Transverse colon (tissue), 4 donors: Measurements from ENCODE around the gene NOXO1. TPM values are rescaled to one million over a fixed set of nuclear protein-coding genes. Genes with fewer than 3 reads are reported as not detected.

ENCODE experiments used
- DNase-seq: peaks from one replicate; pipeline ENCODE4 v3.0.0-alpha.2; 2019
- H3K27ac ChIP-seq, 4 donors: fragments of 200-600 bp; sonication (generic); 2 replicates each; pipeline ENCODE4 v1.5.1; 2016 to 2018; ENCODE audit warnings: inconsistent platforms in 4 of 4
- H3K27me3 ChIP-seq: fragments of 200-600 bp; sonication (generic); 2 replicates; pipeline ENCODE4 v1.5.1; 2017; ENCODE audit warnings: inconsistent platforms
- H3K36me3 ChIP-seq, 4 donors: fragments of 200-600 bp; sonication (generic); 2 replicates each; pipeline ENCODE4 v1.5.1; 2017 to 2019; ENCODE audit warnings: inconsistent platforms in 4 of 4
- H3K4me1 ChIP-seq, 4 donors: fragments of 200-600 bp; sonication (generic); 2 replicates each; pipeline ENCODE4 v1.5.1; 2017 to 2020; ENCODE audit warnings: inconsistent platforms in 4 of 4
- H3K4me3 ChIP-seq, 4 donors: fragments of 200-600 bp; sonication (generic); 1 replicate in 1 of 4; 2 replicates in 3 of 4; pipeline versions ENCODE4 v1.5.1 to v1.6.1; 2017 to 2019; ENCODE audit warnings: inconsistent platforms in 4 of 4
- H3K9me3 ChIP-seq, 2 donors: fragments of 200-600 bp; sonication (generic); 2 replicates each; pipeline ENCODE4 v1.5.1; 2017 to 2019; ENCODE audit warnings: inconsistent platforms in 2 of 2
- CTCF ChIP-seq, 5 experiments: fragments of 200-600 bp in 3 of 5; fragments of 450-650 bp in 2 of 5; sonication (generic) in 3 of 5; IDR thresholded peaks; 1 replicate in 2 of 5; 2 replicates in 3 of 5; pipeline ENCODE4 v1.5.1; 2016 to 2017; ENCODE audit warnings: antibody characterized with exemption in 5 of 5, inconsistent platforms in 3 of 5, mild to moderate bottlenecking in 2 of 5, moderate library complexity in 1 of 5
- EP300 ChIP-seq: sonication (generic); formaldehyde crosslinking; IDR thresholded peaks from one replicate; pipeline ENCODE4 v1.6.1; 2017; ENCODE audit warnings: antibody characterized with exemption, low read depth
- POLR2A ChIP-seq: fragments of 450-650 bp; IDR thresholded peaks from one replicate; pipeline ENCODE4 v1.6.1; 2016; ENCODE audit warnings: antibody characterized with exemption, mild to moderate bottlenecking, moderate library complexity
- POLR2AphosphoS5 ChIP-seq, 3 donors: sonication (generic); formaldehyde crosslinking; IDR thresholded peaks; one replicate each; pipeline ENCODE4 v1.6.1; 2016; ENCODE audit warnings: antibody characterized with exemption in 3 of 3
- WGBS, 2 donors: methylation state at CpG; one replicate each; pipeline ENCODE4 v1.1.5; 2018; ENCODE audit warnings: low coverage in 1 of 2; 5-methylcytosine and 5-hydroxymethylcytosine counted together
- in situ Hi-C, 4 donors: fragments of 200-750 bp; cut with MboI; loops; one replicate each; pipeline versions ENCODE4 v1.15.0 to v1.15.1; 2017; ENCODE audit warnings: low sequenced_read_pairs in 3 of 4, low pct_ligation_motif_present in 1 of 4, low pct_unique_long_range_greater_than_20kb in 1 of 4
- intact Hi-C: fragments of 100-400 bp; cut with DNase I; formaldehyde crosslinking; loops from one replicate; pipeline ENCODE4 v1.15.1; 2023; ENCODE audit warnings: low total_unique reads
- total RNA-seq, 4 donors: library from RNA; depleted of rRNA; stranded (reverse); fragments of >200 nt; gene quantifications; one replicate each; pipeline ENCODE4 v1.1.0, GENCODE V29; 2016

The NOXO1 gene
- total RNA-seq, 4 donors from 2014 or later: 4.2 to 29.8 (median 19.4) TPM

- in situ Hi-C loops (loop anchor here in 3 of 4 donors (10.0 to 25.0 kb wide), 2 partner anchors 115 to 122 kb away; partner anchors contain the start of genes RAB26 (in 3 of the 3) and PKD1 (in 1 of the 3)), intact Hi-C loops (no loop called here)
- no peaks in the 10 kb centered on the region for H3K36me3 ChIP-seq
- no peak for DNase-seq
- H3K27me3 ChIP-seq: peaks cover 37% of the 10 kb centered on the region
- H3K4me1 ChIP-seq: peaks cover 16 to 45% (median 38%) of the 10 kb centered on the region in 4 donors
- 5% methylated on average over 14 of the region's 14 CpGs; no CpG with 5 or more reads in 1 of the 2 donors for WGBS, 2 donors
- TF ChIP-seq POLR2A (no peak), EP300 (no peak), CTCF (IDR thresholded peaks at IDR 0.05) (no peak), POLR2AphosphoS5 (IDR thresholded peaks at IDR 0.05) (no peak)
- H3K27ac ChIP-seq: peak overlapping the region; percentile 7 to 77 (median 75)
- peak overlapping the region in 2 of 4 donors; percentile 15 to 38 for H3K4me3 ChIP-seq
- no peaks in the 10 kb centered on the region for H3K9me3 ChIP-seq
Observed at GRCh38 chr16:2022723-2023091, 41.4 kb upstream of the NOXO1 start.

GRCh38 chr16:2019921-2020831 lies 38.9 kb upstream of the NOXO1 start:
- no peak for DNase-seq
- Histone ChIP-seq H3K9me3 (no peaks in the 10 kb centered on the region), H3K27ac (no peak overlapping the region), H3K36me3 (no peaks in the 10 kb centered on the region), H3K4me1 (peaks cover 16 to 42% (median 37%) of the 10 kb centered on the region in 4 donors), H3K27me3 (peaks cover 37% of the 10 kb centered on the region), H3K4me3 (peak overlapping the region in 2 of 4 donors; percentile 11 to 26)
- in situ Hi-C loops: loop anchor here (10.0 to 25.0 kb wide), 2 partner anchors 117 to 125 kb away; partner anchors contain the start of genes RAB26 (in 4 of the 4) and PKD1 (in 1 of the 4)
- TF ChIP-seq POLR2AphosphoS5 (IDR thresholded peaks at IDR 0.05): no peak
- TF ChIP-seq CTCF (IDR thresholded peaks at IDR 0.05): no peak
- TF ChIP-seq EP300: no peak
- TF ChIP-seq POLR2A: no peak
- 8% methylated on average over 78 of the region's 96 CpGs; no CpG with 5 or more reads in 1 of the 2 donors for WGBS, 2 donors
- intact Hi-C loops: no loop called here

- WGBS, 2 donors: 1% methylated on average over 9 of the region's 33 CpGs; no CpG with 5 or more reads in 1 of the 2 donors
- peak within 1 kb of the TSS in 2 of 4 donors; percentile 11 to 26 for H3K4me3 ChIP-seq
- H3K4me1 ChIP-seq: peaks cover 16 to 48% (median 39%) of the 10 kb centered on the region in 4 donors
- DNase-seq: no peak
- TF ChIP-seq POLR2AphosphoS5 (IDR thresholded peaks at IDR 0.05) (no peak), EP300 (no peak), CTCF (IDR thresholded peaks at IDR 0.05) (no peak), POLR2A (no peak)
- in situ Hi-C loops (loop anchor here in 2 of 4 donors (10.0 to 25.0 kb wide), 2 partner anchors 118 to 125 kb away; partner anchors contain the start of genes RAB26 (in 2 of the 2) and PKD1 (in 1 of the 2)), intact Hi-C loops (no loop called here)
- H3K9me3 ChIP-seq: no peaks in the 10 kb centered on the region
- peaks cover 37% of the 10 kb centered on the region for H3K27me3 ChIP-seq
- H3K27ac ChIP-seq: no peak within 1 kb of the TSS
- H3K36me3 ChIP-seq: no peaks in the 10 kb centered on the region
Observed at GRCh38 chr16:2019518-2019920, 38.2 kb upstream of the NOXO1 start, which contains the start of gene NPW. NPW (plus strand) TSS chr16:2019785.

- H3K4me3 ChIP-seq: no peak overlapping the region
- H3K4me1 ChIP-seq: peaks cover 6 to 31% (median 25%) of the 10 kb centered on the region in 4 donors
- no peak for DNase-seq
- H3K27ac ChIP-seq: peak overlapping the region in 3 of 4 donors; percentile 72 to 80 (median 78)
- TF ChIP-seq EP300: no peak
- TF ChIP-seq CTCF (IDR thresholded peaks at IDR 0.05): peak; percentile 8 to 20 (median 12)
- TF ChIP-seq POLR2AphosphoS5 (IDR thresholded peaks at IDR 0.05): no peak
- no peak for TF ChIP-seq POLR2A
- H3K27me3 ChIP-seq: peaks cover 32% of the 10 kb centered on the region
- H3K36me3 ChIP-seq: no peaks in the 10 kb centered on the region
- H3K9me3 ChIP-seq: no peaks in the 10 kb centered on the region
- 58 to 83% methylated on average over 1 to 13 of the region's 13 CpGs for WGBS, 2 donors
- intact Hi-C loops (no loop called here), in situ Hi-C loops (loop anchor here in 2 of 4 donors (10.0 to 25.0 kb wide), 2 partner anchors 121 to 128 kb away; partner anchors contain the start of genes RAB26 (in 2 of the 2) and PKD1 (in 1 of the 2))
Observed at GRCh38 chr16:2016407-2016922, 35.2 kb upstream of the NOXO1 start.
